ENCODE measurements around the gene C3orf22.

C3orf22 gene

DNA sequence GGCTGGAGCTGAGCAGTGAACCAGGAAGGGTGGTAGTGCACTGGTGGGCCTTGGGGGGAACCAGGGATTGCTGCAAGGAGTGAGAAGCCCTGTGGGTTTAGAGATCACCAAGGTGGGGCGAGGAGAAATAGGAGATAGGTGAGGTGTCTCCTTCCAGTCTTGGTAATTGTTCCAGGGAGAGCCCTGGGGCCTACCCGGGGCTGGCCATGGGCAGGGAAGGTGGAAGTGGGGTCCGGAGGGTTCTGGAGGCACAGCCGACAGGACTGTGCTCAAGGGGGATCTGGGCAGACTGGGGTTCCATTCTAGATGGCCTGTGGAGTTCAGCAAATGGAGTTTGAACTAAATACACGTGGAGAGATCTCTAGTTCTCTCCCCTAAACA, 30.3 kb downstream of the C3orf22 start:
- 79% methylated on average over 5 of the region's 5 CpGs for WGBS
- H3K23ac ChIP-seq (ENCODE audit: low read length in 2 of 2), result no peak overlapping the region

DNA sequence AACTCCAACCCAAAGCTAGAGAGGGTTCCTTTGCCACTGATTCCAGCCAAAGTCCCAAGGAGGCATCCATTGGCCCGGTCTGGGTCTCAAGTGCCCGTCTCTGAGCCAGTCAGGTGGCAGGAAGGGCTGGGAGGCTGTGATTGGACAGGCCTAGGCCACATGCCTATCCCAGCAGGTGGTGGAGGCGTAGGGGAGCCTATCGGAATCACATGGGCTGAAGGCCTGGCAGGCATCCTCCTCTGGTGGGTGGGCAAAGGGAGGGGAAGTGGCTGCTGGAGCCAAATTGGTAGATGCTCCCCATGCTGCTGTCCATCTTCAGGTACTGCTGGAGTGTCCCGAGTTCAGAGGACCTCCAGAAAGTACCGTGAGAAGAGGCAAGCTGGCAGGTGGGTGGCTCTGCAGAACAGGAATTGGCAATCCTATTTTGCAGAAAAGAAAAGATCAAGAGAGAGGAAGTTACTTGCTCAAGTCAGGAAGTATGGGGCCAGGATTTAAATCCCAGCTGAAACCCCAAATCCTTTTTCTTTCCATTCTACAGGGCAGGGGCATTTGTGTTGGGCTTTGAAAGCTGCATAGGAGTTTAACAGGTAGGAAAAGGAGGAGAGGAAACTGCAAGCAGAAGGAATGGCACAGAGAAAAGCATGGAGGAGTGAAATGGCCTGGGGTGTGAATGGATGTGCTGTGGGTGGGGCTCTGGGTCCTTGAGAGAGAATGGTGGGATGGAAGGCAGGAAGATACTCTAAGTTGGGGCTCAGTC, 31.1 kb downstream of the C3orf22 start:
- 80% methylated on average over 6 of the region's 6 CpGs for WGBS
- H2AFZ ChIP-seq (ENCODE audit: low read depth, low read length), result no peak overlapping the region
- peaks cover 30% of the 10 kb centered on the region for H3K4me1 ChIP-seq (ENCODE audit: control insufficient read depth, insufficient read depth, low read depth, low read length)
- H4K8ac ChIP-seq (ENCODE audit: low read length), result no peak overlapping the region
- no peak overlapping the region for H2BK5ac ChIP-seq (ENCODE audit: low read depth, low read length, poor library complexity, severe bottlenecking)
- no peak overlapping the region for H3K4me2 ChIP-seq (ENCODE audit: low read length, poor library complexity, severe bottlenecking)
- H3K9ac ChIP-seq (ENCODE audit: low read length), result no peak overlapping the region
- no peak overlapping the region for H2BK15ac ChIP-seq (ENCODE audit: low read depth, poor library complexity, severe bottlenecking)
- H2AK5ac ChIP-seq (ENCODE audit: low read length, severe bottlenecking), result no peak overlapping the region
- H3K14ac ChIP-seq (ENCODE audit: low read length in 2 of 2), result no peak overlapping the region
- H3K4ac ChIP-seq (ENCODE audit: low read depth in 1 of 2, low read length in 2 of 2), result no peak overlapping the region
- no peaks in the 10 kb centered on the region for H3K79me1 ChIP-seq (replicated peaks; ENCODE audit: low read length, poor library complexity, severe bottlenecking)
- peaks cover 32 to 60% of the 10 kb centered on the region in 2 experiments for H3K27me3 ChIP-seq (ENCODE audit: control insufficient read depth in 1 of 2, insufficient read depth in 1 of 2, low read length in 2 of 2)
- H2BK12ac ChIP-seq (ENCODE audit: low read length in 2 of 2), result no peak overlapping the region
- no peak for DNase-seq
- no peak overlapping the region for H3K18ac ChIP-seq (ENCODE audit: low read depth in 1 of 2, low read length in 2 of 2)
- no peak overlapping the region for H2BK120ac ChIP-seq (ENCODE audit: low read depth, low read length)
- H3K23ac ChIP-seq (ENCODE audit: low read length in 2 of 2), result no peak overlapping the region
- H4K91ac ChIP-seq (ENCODE audit: low read length), result no peak overlapping the region
- H3K4me3 ChIP-seq (ENCODE audit: insufficient read depth in 1 of 2, low read depth in 1 of 2, low read length in 2 of 2), result no peak overlapping the region
- H3K9me3 ChIP-seq (ENCODE audit: control insufficient read depth, low read length), result no peaks in the 10 kb centered on the region
- no peaks in the 10 kb centered on the region for H3K36me3 ChIP-seq (ENCODE audit: control insufficient read depth in 1 of 2, insufficient read depth in 2 of 2, low read depth in 1 of 2, low read length in 2 of 2)
- no peak overlapping the region for H3K27ac ChIP-seq (ENCODE audit: low read length, poor library complexity, severe bottlenecking)

More for the DNA sequence above, 30.3 kb downstream of the C3orf22 start:
- H3K27me3 ChIP-seq (ENCODE audit: control insufficient read depth in 1 of 2, insufficient read depth in 1 of 2, low read length in 2 of 2), result peaks cover 25 to 60% of the 10 kb centered on the region in 2 experiments
- no peak overlapping the region for H2BK12ac ChIP-seq (ENCODE audit: low read length in 2 of 2)
- no peak overlapping the region for H2BK15ac ChIP-seq (ENCODE audit: low read depth, poor library complexity, severe bottlenecking)
- DNase-seq, result no peak
- no peak overlapping the region for H2BK120ac ChIP-seq (ENCODE audit: low read depth, low read length)
- no peak overlapping the region for H3K4me3 ChIP-seq (ENCODE audit: insufficient read depth in 1 of 2, low read depth in 1 of 2, low read length in 2 of 2)
- H3K18ac ChIP-seq (ENCODE audit: low read depth in 1 of 2, low read length in 2 of 2), result no peak overlapping the region
- H3K36me3 ChIP-seq (ENCODE audit: control insufficient read depth in 1 of 2, insufficient read depth in 2 of 2, low read depth in 1 of 2, low read length in 2 of 2), result no peaks in the 10 kb centered on the region
- H3K4me2 ChIP-seq (ENCODE audit: low read length, poor library complexity, severe bottlenecking), result no peak overlapping the region
- H4K91ac ChIP-seq (ENCODE audit: low read length), result no peak overlapping the region
- H3K27ac ChIP-seq (ENCODE audit: low read length, poor library complexity, severe bottlenecking), result no peak overlapping the region
- no peak overlapping the region for H3K4ac ChIP-seq (ENCODE audit: low read depth in 1 of 2, low read length in 2 of 2)
- H4K8ac ChIP-seq (ENCODE audit: low read length), result no peak overlapping the region
- H3K79me1 ChIP-seq (replicated peaks; ENCODE audit: low read length, poor library complexity, severe bottlenecking), result no peaks in the 10 kb centered on the region
- no peaks in the 10 kb centered on the region for H3K9me3 ChIP-seq (ENCODE audit: control insufficient read depth, low read length)
- H3K14ac ChIP-seq (ENCODE audit: low read length in 2 of 2), result no peak overlapping the region
- no peak overlapping the region for H2BK5ac ChIP-seq (ENCODE audit: low read depth, low read length, poor library complexity, severe bottlenecking)
- H2AK5ac ChIP-seq (ENCODE audit: low read length, severe bottlenecking), result peak overlapping the region; percentile 26
- H3K4me1 ChIP-seq (ENCODE audit: control insufficient read depth, insufficient read depth, low read depth, low read length), result peaks cover 30% of the 10 kb centered on the region
- H2AFZ ChIP-seq (ENCODE audit: low read depth, low read length), result no peak overlapping the region
- H3K9ac ChIP-seq (ENCODE audit: low read length), result no peak overlapping the region

GRCh38 chr3:126527006-126527405, 31.7 kb downstream of the C3orf22 start:
- no peak overlapping the region for H2BK15ac ChIP-seq (ENCODE audit: low read depth, poor library complexity, severe bottlenecking)
- H3K9me3 ChIP-seq (ENCODE audit: control insufficient read depth, low read length), result no peaks in the 10 kb centered on the region
- no peak overlapping the region for H3K14ac ChIP-seq (ENCODE audit: low read length in 2 of 2)
- no peak overlapping the region for H3K18ac ChIP-seq (ENCODE audit: low read depth in 1 of 2, low read length in 2 of 2)
- no peak overlapping the region for H3K9ac ChIP-seq (ENCODE audit: low read length)
- no peak overlapping the region for H3K4ac ChIP-seq (ENCODE audit: low read depth in 1 of 2, low read length in 2 of 2)
- H3K4me1 ChIP-seq (ENCODE audit: control insufficient read depth, insufficient read depth, low read depth, low read length), result peaks cover 30% of the 10 kb centered on the region
- no peak overlapping the region for H2BK12ac ChIP-seq (ENCODE audit: low read length in 2 of 2)
- H3K36me3 ChIP-seq (ENCODE audit: control insufficient read depth in 1 of 2, insufficient read depth in 2 of 2, low read depth in 1 of 2, low read length in 2 of 2), result no peaks in the 10 kb centered on the region
- no peak overlapping the region for H2BK120ac ChIP-seq (ENCODE audit: low read depth, low read length)
- DNase-seq, result no peak
- H3K4me2 ChIP-seq (ENCODE audit: low read length, poor library complexity, severe bottlenecking), result no peak overlapping the region
- H3K27ac ChIP-seq (ENCODE audit: low read length, poor library complexity, severe bottlenecking), result no peak overlapping the region
- H2BK5ac ChIP-seq (ENCODE audit: low read depth, low read length, poor library complexity, severe bottlenecking), result no peak overlapping the region
- no peak overlapping the region for H4K91ac ChIP-seq (ENCODE audit: low read length)
- no peak overlapping the region for H2AFZ ChIP-seq (ENCODE audit: low read depth, low read length)
- H3K23ac ChIP-seq (ENCODE audit: low read length in 2 of 2), result no peak overlapping the region
- H3K79me1 ChIP-seq (replicated peaks; ENCODE audit: low read length, poor library complexity, severe bottlenecking), result no peaks in the 10 kb centered on the region
- 86% methylated on average over 7 of the region's 7 CpGs for WGBS
- H3K27me3 ChIP-seq (ENCODE audit: control insufficient read depth in 1 of 2, insufficient read depth in 1 of 2, low read length in 2 of 2), result peaks cover 35 to 56% of the 10 kb centered on the region in 2 experiments
- no peak overlapping the region for H3K4me3 ChIP-seq (ENCODE audit: insufficient read depth in 1 of 2, low read depth in 1 of 2, low read length in 2 of 2)
- H2AK5ac ChIP-seq (ENCODE audit: low read length, severe bottlenecking), result no peak overlapping the region
- H4K8ac ChIP-seq (ENCODE audit: low read length), result no peak overlapping the region

- Histone ChIP-seq H3K79me1 (replicated peaks; ENCODE audit: low read length, poor library complexity, severe bottlenecking) (no peaks in the 10 kb centered on the region), H3K4me1 (ENCODE audit: control insufficient read depth, insufficient read depth, low read depth, low read length) (peaks cover 30% of the 10 kb centered on the region), H3K27ac (ENCODE audit: low read length, poor library complexity, severe bottlenecking) (no peak overlapping the region), H3K36me3 (ENCODE audit: control insufficient read depth in 1 of 2, insufficient read depth in 2 of 2, low read depth in 1 of 2, low read length in 2 of 2) (no peaks in the 10 kb centered on the region), H2BK15ac (ENCODE audit: low read depth, poor library complexity, severe bottlenecking) (no peak overlapping the region), H3K27me3 (ENCODE audit: control insufficient read depth in 1 of 2, insufficient read depth in 1 of 2, low read length in 2 of 2) (peaks cover 37 to 53% of the 10 kb centered on the region in 2 experiments), H3K23ac (ENCODE audit: low read length in 2 of 2) (no peak overlapping the region), H3K4me3 (ENCODE audit: insufficient read depth in 1 of 2, low read depth in 1 of 2, low read length in 2 of 2) (no peak overlapping the region), H3K18ac (ENCODE audit: low read depth in 1 of 2, low read length in 2 of 2) (no peak overlapping the region), H3K9ac (ENCODE audit: low read length) (no peak overlapping the region), H2BK5ac (ENCODE audit: low read depth, low read length, poor library complexity, severe bottlenecking) (no peak overlapping the region), H4K8ac (ENCODE audit: low read length) (no peak overlapping the region), H2BK120ac (ENCODE audit: low read depth, low read length) (no peak overlapping the region), H3K14ac (ENCODE audit: low read length in 2 of 2) (no peak overlapping the region), H2AFZ (ENCODE audit: low read depth, low read length) (no peak overlapping the region), H3K9me3 (ENCODE audit: control insufficient read depth, low read length) (no peaks in the 10 kb centered on the region), H2AK5ac (ENCODE audit: low read length, severe bottlenecking) (no peak overlapping the region), H4K91ac (ENCODE audit: low read length) (no peak overlapping the region), H3K4ac (ENCODE audit: low read depth in 1 of 2, low read length in 2 of 2) (no peak overlapping the region), H2BK12ac (ENCODE audit: low read length in 2 of 2) (no peak overlapping the region), H3K4me2 (ENCODE audit: low read length, poor library complexity, severe bottlenecking) (no peak overlapping the region)
- WGBS, result 89% methylated on average over 7 of the region's 7 CpGs
- DNase-seq, result no peak
Measured at GRCh38 chr3:126526668-126527005, 32.1 kb downstream of the C3orf22 start.
